Measurements from ENCODE around the gene CHAF1A.

DNA sequence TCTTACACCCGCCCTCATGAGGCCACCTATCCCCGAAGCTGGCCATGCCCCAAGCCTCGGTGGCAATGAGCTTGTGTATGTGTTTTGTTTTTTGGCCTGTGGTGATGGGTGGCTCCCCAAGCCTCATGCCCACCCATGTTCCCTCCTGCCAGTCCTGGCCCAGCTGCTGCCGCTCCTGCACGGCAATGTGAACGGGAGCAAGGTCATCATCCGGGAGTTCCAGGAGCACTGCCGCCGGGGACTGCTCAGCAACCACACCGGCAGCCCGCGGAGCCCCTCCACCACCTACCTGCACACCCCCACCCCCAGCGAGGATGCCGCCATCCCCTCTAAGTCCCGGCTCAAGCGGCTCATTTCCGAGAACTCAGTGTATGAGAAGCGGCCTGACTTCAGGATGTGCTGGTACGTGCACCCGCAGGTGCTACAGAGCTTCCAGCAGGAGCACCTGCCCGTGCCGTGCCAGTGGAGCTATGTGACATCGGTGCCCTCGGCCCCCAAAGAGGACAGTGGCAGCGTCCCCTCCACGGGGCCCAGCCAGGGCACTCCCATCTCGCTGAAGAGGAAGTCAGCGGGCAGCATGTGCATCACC, 30.6 kb downstream of the CHAF1A start:
- TF ChIP-seq GATA3 (IDR thresholded peaks at IDR 0.05; ENCODE audit: low read depth, low read length) (no peak), GATA2 (IDR thresholded peaks at IDR 0.05; ENCODE audit: low read depth, low read length) (no peak)
